GM10248 (cell line): ENCODE results near the gene SLC16A13.
A peak's percentile ranks its signal among the peaks of the same experiment; 100 is the strongest.
"Not testable (repeated sequence)": the region's sequence is repeated elsewhere in the genome, so short reads cannot be mapped to it uniquely, and the experiment has no call there.

Experiments used
- CTCF ChIA-PET: fragments of 300-600 bp; sonication (Branson Sonifier 250); formaldehyde crosslinking; extraction: SDS; loops from one replicate; lab custom pipeline; 2021; ENCODE audit warnings: antibody characterized with exemption; lab: Yijun Ruan, JAX
- POLR2A ChIA-PET: fragments of 350-650 bp; sonication (Branson Sonifier 250); formaldehyde crosslinking; extraction: SDS; loops from one replicate; lab custom pipeline; 2020; ENCODE audit warnings: antibody characterized with exemption; lab: Yijun Ruan, JAX
- DNase-seq: peaks from one replicate; pipeline ENCODE4 v3.0.0; 2012; ENCODE audit errors: extremely low spot score
- CTCF ChIP-seq: IDR thresholded peaks from 2 replicates; pipeline ENCODE4 v1.5.1; 2012; ENCODE audit warnings: mild to moderate bottlenecking, low read depth; ENCODE audit errors: extremely low read depth, missing control alignments, control extremely low read depth

SLC16A13 gene

DNA sequence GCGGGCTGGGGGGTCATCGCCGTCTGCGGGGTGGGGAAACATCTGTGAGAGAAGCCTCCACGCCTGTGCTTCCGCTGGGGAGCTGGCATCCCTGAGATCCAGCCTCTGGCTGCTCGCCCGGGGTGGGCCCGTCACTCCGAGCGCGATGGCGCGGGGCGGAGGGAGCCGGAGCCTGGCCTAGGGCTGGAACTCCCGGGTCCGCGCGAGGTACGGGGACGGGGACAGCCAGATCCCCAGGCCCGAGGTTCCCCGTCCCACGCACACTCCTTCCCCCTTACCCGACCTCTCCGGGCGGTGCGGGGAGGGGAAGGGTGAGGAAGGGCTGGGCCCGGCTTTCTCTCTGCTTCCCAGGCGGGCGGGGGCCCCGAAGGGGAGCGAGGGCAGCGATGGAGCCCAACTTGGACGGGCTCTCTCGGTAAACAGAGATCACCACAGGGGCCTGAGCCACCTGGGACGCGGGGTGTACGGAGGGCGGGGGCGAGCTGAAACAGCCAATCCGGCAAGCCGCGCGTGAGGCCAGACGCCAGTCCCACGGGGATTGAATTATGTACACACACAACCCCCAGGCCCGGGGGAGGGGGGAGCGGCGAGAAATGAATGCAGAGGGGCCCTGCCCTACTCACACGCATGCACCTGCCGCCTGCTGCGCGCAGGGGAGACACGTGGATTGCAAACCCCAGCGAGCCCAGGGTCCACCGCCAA lies 7.8 kb downstream of the SLC16A13 start, which contains the start of gene SLC16A11:
TSS of gene SLC16A11 (minus strand) at position 596 of the 702 bp plus-strand sequence. CDS start at position 17, 579 bp downstream.
- TF ChIP-seq CTCF, result no peak
- DNase-seq, result peak; percentile 67
- ChIA-PET CTCF (interaction anchor here (1.1 to 5.1 kb wide), 6 partner anchors 8 to 253 kb away, joined by 4 to 80 read pairs (median 24); no protein-coding TSS in a partner anchor), POLR2A (interaction anchor here (0.7 kb wide), 1 partner anchor 8 kb away, joined by 3 read pairs; the partner anchor contains the start of gene SLC16A13)

DNA sequence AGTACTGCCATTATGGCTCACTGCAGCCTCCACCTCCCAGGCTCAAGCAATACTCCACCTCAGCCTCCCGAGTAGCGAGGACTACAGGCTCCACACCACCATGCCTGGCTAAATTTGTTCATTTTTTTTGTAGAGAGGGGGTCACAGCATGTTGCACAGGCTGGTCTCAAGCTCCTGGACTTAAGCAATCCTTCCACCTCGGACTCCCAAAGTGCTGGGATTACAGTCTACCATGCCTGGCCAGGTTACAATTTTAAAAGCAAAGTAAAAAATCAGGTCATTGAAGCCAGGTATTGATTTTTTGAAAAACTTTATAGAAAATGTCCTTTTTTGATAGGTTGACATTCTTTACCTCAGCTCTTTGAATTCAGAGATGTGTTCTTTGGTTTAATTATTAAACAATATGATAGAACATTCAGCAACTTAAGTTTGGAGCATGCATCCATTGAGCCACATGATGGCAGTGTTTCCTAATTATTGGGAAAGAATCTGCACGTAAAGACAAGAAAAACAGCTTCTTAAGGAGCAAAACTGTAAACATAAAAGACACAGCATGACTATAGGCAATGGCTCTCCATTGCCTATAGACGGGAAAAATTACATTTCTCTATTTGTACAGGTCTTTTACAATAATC lies 9.8 kb downstream of the SLC16A13 start:
- ChIA-PET POLR2A (interaction anchor here (0.5 to 1.5 kb wide), 3 partner anchors 10 to 169 kb away, joined by 3 to 6 read pairs (median 6); partner anchors contain the start of gene SLC16A13), CTCF (interaction anchor here (0.7 to 4.6 kb wide), 40 partner anchors 9 to 516 kb away, joined by 3 to 80 read pairs (median 4); partner anchors contain the start of genes ACADVL, ASGR2, DLG4 and GABARAP)
- DNase-seq, result peak; percentile 49
- TF ChIP-seq CTCF, result peak; percentile 78

DNA sequence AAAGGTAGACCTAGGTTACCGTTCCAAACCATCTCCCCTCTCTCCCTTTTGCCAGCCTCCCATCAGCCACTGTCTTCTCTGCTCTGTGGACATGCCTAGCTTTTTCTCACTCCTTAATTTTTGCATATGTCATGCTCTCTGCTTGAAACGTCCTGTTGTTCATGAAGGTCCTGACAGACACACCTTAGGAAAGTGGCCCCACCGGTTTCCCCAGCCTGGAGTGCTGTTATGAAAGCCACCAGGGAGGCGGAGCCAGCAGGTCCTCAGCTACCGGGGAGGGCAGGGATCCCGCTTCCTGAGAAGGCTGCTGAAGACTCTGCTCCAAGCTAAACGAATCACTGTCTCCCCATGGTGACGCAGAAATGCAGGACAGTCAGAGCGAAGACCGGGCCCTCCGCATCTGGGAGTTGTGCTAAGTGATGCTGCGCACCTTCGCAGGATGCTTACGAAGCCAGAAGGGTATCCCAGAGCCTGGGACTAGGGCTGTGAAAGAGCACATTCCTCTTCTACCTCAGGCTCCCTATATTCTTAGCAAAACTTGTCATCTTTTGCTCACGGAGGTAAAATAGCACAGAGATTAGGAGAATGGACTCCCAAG lies 10.4 kb downstream of the SLC16A13 start:
- no peak for DNase-seq
- ChIA-PET POLR2A (interaction anchor here (0.5 to 1.5 kb wide), 3 partner anchors 11 to 168 kb away, joined by 3 to 6 read pairs (median 6); partner anchors contain the start of gene SLC16A13), CTCF (interaction anchor here (0.7 to 4.6 kb wide), 41 partner anchors 8 to 610 kb away, joined by 3 to 80 read pairs (median 4); partner anchors contain the start of genes ACADVL, ASGR2, DLG4 and GABARAP)
- TF ChIP-seq CTCF, result no peak

DNA sequence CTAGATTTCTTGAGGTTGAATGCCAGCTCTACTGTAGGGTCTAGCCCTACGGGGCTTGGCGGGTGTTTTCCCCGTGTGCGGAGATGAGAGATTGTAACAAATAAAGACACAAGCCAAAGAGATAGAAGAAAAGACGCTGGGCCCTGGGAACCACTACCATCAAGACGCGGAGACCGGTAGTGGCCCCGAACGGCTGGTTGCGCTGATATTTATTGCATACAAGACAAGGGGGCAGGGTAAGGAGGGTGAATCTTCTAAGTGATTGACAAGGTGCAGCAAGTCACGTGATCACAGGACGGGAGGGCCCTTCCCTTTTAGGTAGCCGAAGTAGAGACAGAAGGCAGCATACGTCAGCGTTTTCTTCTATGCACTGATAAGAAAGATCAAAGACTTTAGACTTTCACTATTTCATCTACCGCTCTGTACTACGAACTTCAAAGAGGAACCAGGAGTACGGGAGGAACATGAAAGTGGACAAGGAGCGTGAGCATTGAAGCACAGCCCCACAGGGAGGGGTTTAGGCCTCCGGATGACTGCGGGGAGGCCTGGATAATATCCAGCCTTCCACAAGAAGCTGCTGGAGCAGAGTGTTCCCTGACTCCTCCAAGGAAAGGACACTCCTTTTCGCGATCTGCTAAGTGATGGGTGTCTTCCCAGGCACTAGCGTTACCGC lies 11.0 kb downstream of the SLC16A13 start:
- ChIA-PET CTCF (interaction anchor here (0.9 to 8.4 kb wide), 30 partner anchors 8 to 611 kb away, joined by 3 to 247 read pairs (median 5); partner anchors contain the start of genes ACADVL, DLG4, GABARAP and SENP3), POLR2A (interaction anchor here (1.5 kb wide), 1 partner anchor 168 kb away, joined by 3 read pairs; no protein-coding TSS in a partner anchor)
- DNase-seq, result not testable (repeated sequence)

DNA sequence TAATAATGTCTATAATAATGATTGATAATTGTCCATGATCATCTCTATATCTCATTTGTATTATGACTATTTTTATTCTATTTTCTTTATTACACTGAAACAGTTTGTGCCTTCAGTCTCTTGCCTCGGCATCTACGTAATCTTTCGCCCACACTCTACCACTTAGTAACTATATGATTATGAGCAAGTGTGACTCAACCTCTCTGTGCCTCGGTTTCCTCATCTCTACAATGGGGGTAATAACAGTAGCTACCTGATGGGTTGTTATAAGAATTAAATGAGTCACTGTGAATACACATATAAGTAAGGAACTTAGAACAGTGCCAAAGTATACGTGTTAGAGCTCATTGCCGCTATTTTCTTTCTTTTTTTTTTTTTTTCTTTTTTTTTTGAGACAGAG lies 11.8 kb downstream of the SLC16A13 start:
- CTCF ChIA-PET, result interaction anchor here (2.9 to 8.4 kb wide), 3 partner anchors 88 to 133 kb away, joined by 8 to 247 read pairs (median 38); no protein-coding TSS in a partner anchor
- POLR2A ChIA-PET, result no interaction called here
- TF ChIP-seq CTCF, result no peak
- no peak for DNase-seq

GRCh38 chr17:7048968-7049367 lies 13.2 kb downstream of the SLC16A13 start:
- POLR2A ChIA-PET, result no interaction called here
- no peak for DNase-seq
- CTCF ChIA-PET, result interaction anchor here (2.5 to 8.4 kb wide), 4 partner anchors 87 to 247 kb away, joined by 7 to 247 read pairs (median 32); partner anchors contain the start of gene ASGR1
- TF ChIP-seq CTCF, result no peak

DNA sequence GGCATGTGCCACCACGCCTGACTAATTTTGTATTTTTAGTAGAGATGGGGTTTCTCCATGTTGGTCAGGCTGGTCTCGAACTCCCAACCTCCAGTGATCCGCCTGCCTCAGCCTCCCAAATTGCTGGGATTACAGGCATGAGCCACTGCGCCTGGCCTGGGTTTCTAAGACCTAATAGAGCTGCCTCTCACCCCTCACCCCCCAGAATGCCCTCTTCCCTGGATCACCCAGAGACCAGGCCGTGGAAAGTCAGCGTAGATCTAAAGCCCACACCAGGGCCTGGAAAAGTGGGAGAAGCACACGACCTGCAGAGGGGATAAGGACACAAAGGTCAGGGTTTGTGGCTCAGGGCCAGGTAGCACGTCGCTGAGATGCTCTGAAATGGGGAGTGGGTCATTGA lies 14.8 kb downstream of the SLC16A13 start:
- DNase-seq, POLR2A ChIA-PET: not testable (repeated sequence)
- CTCF ChIA-PET, result interaction anchor here (0.8 to 8.4 kb wide), 17 partner anchors 8 to 246 kb away, joined by 3 to 247 read pairs (median 3); partner anchors contain the start of genes ASGR1 and SLC16A11
